NK-92 (cell line): Measurements from ENCODE around the gene NPNT.

Experiments
- DNase-seq: peaks from one replicate; lab custom pipeline; 2025; ENCODE audit not compliant: unreplicated experiment; lab: John Stamatoyannopoulos, UW

Gene NPNT

GRCh38 chr4:105917171-105917685, 22.0 kb downstream of the NPNT start:
- DNase-seq, result no peak

GRCh38 chr4:105921301-105921700, 26.0 kb downstream of the NPNT start:
- no peak for DNase-seq

- DNase-seq, result no peak
These were observed 28.4 kb downstream of the NPNT start for GRCh38 chr4:105923497-105924238.

- no peak for DNase-seq
These were observed 29.1 kb downstream of the NPNT start for GRCh38 chr4:105924341-105924740.

GRCh38 chr4:105930698-105931097, 35.4 kb downstream of the NPNT start:
- no peak for DNase-seq

GRCh38 chr4:105933083-105933482, 37.8 kb downstream of the NPNT start:
- no peak for DNase-seq

GRCh38 chr4:105934386-105934785, 39.1 kb downstream of the NPNT start:
- no peak for DNase-seq

- DNase-seq, result no peak
These were observed 41.6 kb downstream of the NPNT start for GRCh38 chr4:105936901-105937300.

GRCh38 chr4:105937759-105938158, 42.5 kb downstream of the NPNT start:
- DNase-seq, result no peak

DNA sequence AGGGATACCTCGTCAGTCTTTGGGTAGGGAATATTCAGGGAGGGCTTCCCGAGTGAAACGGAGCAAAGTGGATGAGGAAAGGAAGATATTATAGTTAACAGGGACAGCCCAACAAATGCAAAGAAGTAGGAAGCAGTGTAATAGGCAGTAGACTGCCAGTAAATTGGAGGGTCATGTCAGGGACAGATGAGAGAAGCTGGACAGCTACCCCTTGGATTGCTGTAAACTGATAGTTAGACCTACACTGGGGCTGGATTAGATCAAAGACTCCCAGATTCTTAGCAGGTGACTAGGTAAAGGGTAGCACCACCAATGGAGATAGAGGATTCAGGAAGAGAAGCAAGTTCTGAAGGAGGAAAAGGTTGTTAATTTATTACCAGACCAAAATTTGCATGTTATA, 48.0 kb downstream of the NPNT start:
- DNase-seq, result no peak

DNA sequence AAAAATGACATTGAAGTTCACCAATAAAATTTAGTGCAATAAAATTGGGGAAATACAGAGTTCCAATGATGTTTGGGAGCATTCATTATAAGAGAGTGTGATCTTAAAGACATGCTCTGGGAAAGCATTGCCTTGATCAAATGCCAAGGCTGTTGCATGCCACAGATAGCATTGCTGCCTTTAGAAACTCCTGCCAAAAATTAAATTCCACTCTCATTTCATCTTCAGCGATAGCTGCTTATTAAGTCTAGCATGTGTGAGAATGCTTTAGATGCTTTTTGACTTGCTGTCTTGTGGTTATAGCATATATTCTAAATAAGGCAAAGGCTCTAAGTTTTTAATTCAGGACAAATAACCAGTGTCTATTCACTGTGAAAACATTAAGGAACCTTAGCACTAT, 49.3 kb downstream of the NPNT start:
- DNase-seq, result no peak

DNA sequence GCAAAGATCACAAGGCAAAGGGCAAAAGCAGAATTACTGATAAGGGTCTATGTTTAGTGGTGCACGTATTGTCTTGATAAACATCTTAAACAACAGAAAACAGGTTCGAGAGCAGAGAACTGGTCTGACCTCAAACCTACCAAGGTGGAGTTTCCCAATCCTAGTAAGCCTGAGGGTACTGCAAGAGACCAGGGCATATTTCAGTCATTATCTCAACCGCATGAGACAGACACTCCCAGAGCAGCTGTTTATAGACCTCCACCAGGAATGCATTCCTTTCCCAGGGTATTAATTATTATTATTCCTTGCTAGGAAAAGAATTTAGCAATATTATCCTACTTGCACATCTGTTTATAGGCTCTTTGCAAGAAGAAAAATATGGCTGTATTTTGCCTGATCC, 51.5 kb downstream of the NPNT start:
- DNase-seq, result no peak

DNA sequence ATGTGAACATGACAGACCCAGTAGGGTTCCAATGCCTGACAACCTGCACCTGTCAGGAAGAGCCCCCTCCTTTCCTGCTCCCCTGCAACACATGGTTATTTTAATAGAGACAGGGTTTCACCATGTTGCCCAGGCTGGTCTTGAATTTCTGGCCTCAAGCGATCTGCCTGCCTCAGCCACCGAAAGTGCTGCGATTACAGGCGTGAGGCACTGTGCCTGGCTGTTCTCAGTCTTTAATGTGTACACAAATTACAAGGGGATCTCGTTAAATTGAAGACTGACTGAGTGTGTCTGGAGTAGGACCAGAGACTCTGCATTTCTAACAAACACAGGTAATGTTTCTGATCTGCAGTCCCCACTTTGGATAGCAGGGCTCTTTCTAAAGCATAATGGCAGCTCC, 55.4 kb downstream of the NPNT start:
- DNase-seq, result no peak

GRCh38 chr4:105951198-105951597, 55.9 kb downstream of the NPNT start:
- DNase-seq, result no peak

DNA sequence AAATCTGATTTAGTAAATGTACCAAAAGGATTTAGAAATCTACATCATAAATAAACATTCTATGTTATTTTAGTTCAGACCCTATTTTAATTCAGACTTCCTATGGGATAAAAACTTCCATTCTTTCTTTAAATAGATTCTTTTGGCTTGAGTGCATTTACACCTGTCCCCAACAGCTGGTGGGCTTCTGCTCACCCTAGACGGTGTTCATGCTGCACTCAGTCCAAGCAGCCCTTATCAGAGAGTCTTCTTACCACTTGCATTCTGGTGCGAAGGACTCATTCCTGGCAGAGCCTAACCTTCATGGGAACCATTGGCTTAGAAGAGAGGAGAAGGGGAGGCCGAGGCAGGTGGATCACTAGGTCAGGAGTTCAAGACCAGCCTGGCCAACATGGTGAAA, 57.3 kb downstream of the NPNT start:
- DNase-seq, result no peak

- no peak for DNase-seq
These were observed 61.3 kb downstream of the NPNT start for GRCh38 chr4:105956569-105956968.

DNA sequence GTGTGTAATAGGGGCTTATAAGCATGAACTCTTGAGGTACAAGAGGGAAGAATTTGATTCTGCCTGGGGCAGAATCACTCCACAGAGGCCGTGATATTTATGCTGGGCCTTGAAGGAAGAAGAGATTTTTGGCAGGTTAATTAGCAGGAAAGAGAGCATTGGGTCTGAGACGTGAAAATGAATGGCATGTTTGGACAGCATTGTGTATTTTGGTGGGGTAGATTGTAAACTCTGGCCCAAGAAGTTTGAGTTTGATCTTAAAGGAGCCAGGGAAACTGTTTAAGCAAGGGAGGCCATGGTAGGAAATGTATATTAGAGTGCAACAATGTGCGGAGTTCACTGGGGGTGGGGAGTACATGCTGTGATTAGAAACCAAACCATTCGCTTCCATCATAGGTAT, 62.4 kb downstream of the NPNT start:
- DNase-seq, result no peak

DNA sequence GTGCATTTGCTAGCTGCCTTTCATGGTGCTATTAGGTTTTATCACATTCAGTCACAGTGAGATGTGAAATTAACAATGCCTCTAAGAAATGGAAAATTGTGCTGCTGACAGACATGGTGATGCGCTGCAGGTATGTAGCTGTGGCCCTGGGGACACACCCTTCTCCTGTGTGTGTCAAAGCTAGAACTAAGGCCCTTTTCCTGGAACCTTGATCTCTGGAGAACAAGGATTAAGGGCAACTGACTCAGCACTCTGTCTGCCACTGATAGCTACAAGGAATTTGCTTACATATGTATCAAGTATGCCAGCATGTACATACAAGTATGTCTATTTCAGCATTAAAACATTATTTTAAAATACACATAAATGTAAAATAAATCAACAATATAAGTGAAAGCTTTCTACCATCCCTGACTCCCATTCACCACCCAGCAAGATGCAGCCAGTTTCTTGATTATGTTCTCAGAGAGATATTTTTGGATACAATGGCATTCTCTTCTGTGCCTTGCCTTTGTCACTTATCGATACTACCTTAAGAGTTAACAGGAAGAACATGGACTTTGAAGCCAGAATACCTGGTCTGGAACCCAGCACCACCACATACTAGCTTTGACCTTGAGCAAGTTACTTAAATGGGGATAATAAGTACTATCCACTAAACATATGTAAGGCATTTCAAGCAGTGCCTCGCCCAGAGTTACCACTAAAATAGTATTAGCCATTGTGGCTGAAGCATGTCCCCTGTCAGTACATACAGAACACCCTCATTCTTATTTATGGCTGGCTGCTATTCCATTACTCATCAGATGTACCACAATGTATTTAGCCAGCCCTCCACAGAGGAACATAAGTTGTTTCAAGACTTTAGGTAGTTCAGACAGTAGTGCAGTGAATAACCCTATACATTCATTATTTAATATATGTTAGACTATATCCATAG, 68.5 kb downstream of the NPNT start:
- DNase-seq, result no peak

DNA sequence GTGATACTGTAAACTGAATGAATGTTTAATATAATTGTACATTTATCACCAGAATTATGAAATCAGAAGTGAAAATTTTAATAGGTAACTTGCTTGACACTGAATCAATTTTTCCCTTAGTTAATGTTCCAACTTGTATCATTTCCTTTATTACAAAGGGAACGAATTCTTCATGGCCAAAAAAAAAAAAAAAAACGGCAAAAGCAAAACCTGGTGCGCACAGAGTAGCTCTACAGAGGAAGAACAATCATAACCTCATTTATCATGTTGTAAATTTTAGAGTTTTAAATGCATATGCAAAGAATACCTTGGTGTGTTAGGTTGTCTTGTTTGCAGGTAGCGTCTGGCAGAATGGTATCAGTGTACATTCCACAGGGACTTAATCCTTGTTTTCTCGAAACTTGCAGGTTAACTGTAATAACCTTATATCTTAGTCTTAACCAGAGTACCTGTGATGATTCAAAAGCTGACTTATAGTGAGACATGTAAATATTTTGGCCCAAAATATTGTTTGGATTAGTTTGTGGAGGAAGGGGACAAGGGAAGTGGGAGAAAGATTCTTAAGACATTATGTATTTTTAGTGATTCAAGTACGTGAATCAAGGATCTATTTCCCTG, 70.0 kb downstream of the NPNT start:
- no peak for DNase-seq

- no peak for DNase-seq
These were observed 70.8 kb downstream of the NPNT start for GRCh38 chr4:105966051-105966450.

DNA sequence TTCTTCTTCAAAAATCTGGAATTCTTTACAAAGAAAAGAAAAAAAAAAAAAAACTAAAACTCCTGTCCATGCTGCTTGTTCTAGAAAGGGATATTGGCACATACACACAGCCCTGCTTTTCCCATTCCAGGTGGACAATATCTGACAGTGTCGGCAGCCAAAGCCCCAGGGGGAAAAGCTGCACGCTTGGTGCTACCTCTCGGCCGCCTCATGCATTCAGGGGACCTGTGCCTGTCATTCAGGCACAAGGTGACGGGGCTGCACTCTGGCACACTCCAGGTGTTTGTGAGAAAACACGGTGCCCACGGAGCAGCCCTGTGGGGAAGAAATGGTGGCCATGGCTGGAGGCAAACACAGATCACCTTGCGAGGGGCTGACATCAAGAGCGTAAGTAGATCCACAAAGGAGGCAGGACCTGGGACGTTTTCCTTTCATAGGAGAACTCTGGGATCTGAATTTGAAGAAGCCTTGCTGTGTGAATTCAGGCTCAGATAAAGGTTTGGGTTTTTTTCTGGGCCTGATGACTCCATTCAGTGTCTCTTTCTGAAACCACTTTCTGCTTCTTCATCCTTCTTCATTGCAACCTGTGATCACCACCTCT, 71.9 kb downstream of the NPNT start:
- no peak for DNase-seq
